ENCODE measurements around the gene LEAP2. TPM values are rescaled to one million over a fixed set of nuclear protein-coding genes. Genes with fewer than 3 reads are reported as not detected.

Gene LEAP2
- 1 to 10 TPM; 1.9 to 2.1 (median 1.9) TPM for total RNA-seq

GRCh38 chr5:132873119-132873929 lies at the start of gene LEAP2:
TSS of gene LEAP2 (plus strand) at chr5:132873668. CDS start at chr5:132873695, 27 bp downstream.
- Mint-ChIP-seq H3K4me3 (no peak within 1 kb of the TSS), H3K4me1 (ENCODE audit: low read depth) (peaks cover 3% of the 10 kb centered on the region), H3K27me3 (ENCODE audit: low read depth) (no peaks in the 10 kb centered on the region), H3K9me3 (no peaks in the 10 kb centered on the region), H3K36me3 (ENCODE audit: insufficient read depth) (peaks cover 23% of the 10 kb centered on the region)
- no peak for DNase-seq
- ATAC-seq, result no peak

- Mint-ChIP-seq H3K9me3 (no peaks in the 10 kb centered on the region), H3K4me3 (no peak overlapping the region), H3K27me3 (ENCODE audit: low read depth) (peaks cover 54% of the 10 kb centered on the region), H3K36me3 (ENCODE audit: insufficient read depth) (no peaks in the 10 kb centered on the region), H3K4me1 (ENCODE audit: low read depth) (peaks cover 9% of the 10 kb centered on the region)
- ATAC-seq, result no peak
- no peak for DNase-seq
These were observed 49.0 kb upstream of the LEAP2 start for GRCh38 chr5:132824426-132824825.

GRCh38 chr5:132825033-132825833 lies 48.2 kb upstream of the LEAP2 start:
- ATAC-seq (peak; percentile 7 to 15), DNase-seq (no peak)
- H3K27me3 Mint-ChIP-seq (ENCODE audit: low read depth), result peaks cover 56% of the 10 kb centered on the region
- no peak overlapping the region for H3K4me3 Mint-ChIP-seq
- H3K4me1 Mint-ChIP-seq (ENCODE audit: low read depth), result peaks cover 6% of the 10 kb centered on the region
- H3K9me3 Mint-ChIP-seq, result no peaks in the 10 kb centered on the region
- no peaks in the 10 kb centered on the region for H3K36me3 Mint-ChIP-seq (ENCODE audit: insufficient read depth)

GRCh38 chr5:132825834-132826391 lies 47.6 kb upstream of the LEAP2 start:
- DNase-seq (no peak), ATAC-seq (peak; percentile 26 to 33)
- Mint-ChIP-seq H3K27me3 (ENCODE audit: low read depth) (peaks cover 56% of the 10 kb centered on the region), H3K36me3 (ENCODE audit: insufficient read depth) (no peaks in the 10 kb centered on the region), H3K9me3 (no peaks in the 10 kb centered on the region), H3K4me1 (ENCODE audit: low read depth) (peaks cover 6% of the 10 kb centered on the region), H3K4me3 (no peak overlapping the region)

- Mint-ChIP-seq H3K9me3 (no peaks in the 10 kb centered on the region), H3K27me3 (ENCODE audit: low read depth) (peaks cover 62% of the 10 kb centered on the region), H3K4me3 (peak overlapping the region; percentile 4), H3K4me1 (ENCODE audit: low read depth) (peaks cover 10% of the 10 kb centered on the region), H3K36me3 (ENCODE audit: insufficient read depth) (no peaks in the 10 kb centered on the region)
- ATAC-seq, result no peak
- no peak for DNase-seq
These were observed 46.9 kb upstream of the LEAP2 start for GRCh38 chr5:132826424-132827082.

- DNase-seq (no peak), ATAC-seq (no peak)
- H3K9me3 Mint-ChIP-seq, result no peaks in the 10 kb centered on the region
- peaks cover 60% of the 10 kb centered on the region for H3K27me3 Mint-ChIP-seq (ENCODE audit: low read depth)
- no peaks in the 10 kb centered on the region for H3K36me3 Mint-ChIP-seq (ENCODE audit: insufficient read depth)
- peaks cover 10% of the 10 kb centered on the region for H3K4me1 Mint-ChIP-seq (ENCODE audit: low read depth)
- H3K4me3 Mint-ChIP-seq, result no peak overlapping the region
These were observed 45.4 kb upstream of the LEAP2 start for GRCh38 chr5:132827943-132828673.

- H3K9me3 Mint-ChIP-seq, result no peaks in the 10 kb centered on the region
- no peaks in the 10 kb centered on the region for H3K36me3 Mint-ChIP-seq (ENCODE audit: insufficient read depth)
- peak overlapping the region; percentile 82 for H3K4me3 Mint-ChIP-seq
- no peak for DNase-seq
- no peak for ATAC-seq
- H3K4me1 Mint-ChIP-seq (ENCODE audit: low read depth), result peaks cover 10% of the 10 kb centered on the region
- H3K27me3 Mint-ChIP-seq (ENCODE audit: low read depth), result peaks cover 54% of the 10 kb centered on the region
These were observed 44.5 kb upstream of the LEAP2 start for GRCh38 chr5:132828846-132829494.

- Mint-ChIP-seq H3K9me3 (no peaks in the 10 kb centered on the region), H3K4me3 (peak overlapping the region; percentile 82), H3K4me1 (ENCODE audit: low read depth) (peaks cover 10% of the 10 kb centered on the region), H3K27me3 (ENCODE audit: low read depth) (peaks cover 47% of the 10 kb centered on the region), H3K36me3 (ENCODE audit: insufficient read depth) (no peaks in the 10 kb centered on the region)
- DNase-seq (peak; percentile 65), ATAC-seq (peak; percentile 89)
These were observed 43.6 kb upstream of the LEAP2 start for GRCh38 chr5:132829742-132830435.

- Mint-ChIP-seq H3K27me3 (ENCODE audit: low read depth) (peaks cover 45% of the 10 kb centered on the region), H3K4me1 (ENCODE audit: low read depth) (peaks cover 10% of the 10 kb centered on the region), H3K9me3 (no peaks in the 10 kb centered on the region), H3K36me3 (ENCODE audit: insufficient read depth) (no peaks in the 10 kb centered on the region), H3K4me3 (peak within 1 kb of the TSS; percentile 82)
- no peak for DNase-seq
- peak; percentile 38 to 46 for ATAC-seq
These were observed 42.9 kb upstream of the LEAP2 start, which contains the start of gene SHROOM1 for GRCh38 chr5:132830436-132831094. TSS of gene SHROOM1 (minus strand) at chr5:132830647. CDS start at chr5:132826140, 4,507 bp downstream.

- H3K9me3 Mint-ChIP-seq, result no peaks in the 10 kb centered on the region
- H3K36me3 Mint-ChIP-seq (ENCODE audit: insufficient read depth), result no peaks in the 10 kb centered on the region
- H3K4me3 Mint-ChIP-seq, result peak overlapping the region; percentile 74
- DNase-seq (no peak), ATAC-seq (no peak)
- H3K4me1 Mint-ChIP-seq (ENCODE audit: low read depth), result peaks cover 10% of the 10 kb centered on the region
- peaks cover 40% of the 10 kb centered on the region for H3K27me3 Mint-ChIP-seq (ENCODE audit: low read depth)
These were observed 42.2 kb upstream of the LEAP2 start for GRCh38 chr5:132831095-132831860.

- DNase-seq (no peak), ATAC-seq (no peak)
- no peaks in the 10 kb centered on the region for H3K9me3 Mint-ChIP-seq
- H3K4me1 Mint-ChIP-seq (ENCODE audit: low read depth), result peaks cover 10% of the 10 kb centered on the region
- no peaks in the 10 kb centered on the region for H3K36me3 Mint-ChIP-seq (ENCODE audit: insufficient read depth)
- no peak overlapping the region for H3K4me3 Mint-ChIP-seq
- H3K27me3 Mint-ChIP-seq (ENCODE audit: low read depth), result peaks cover 26% of the 10 kb centered on the region
These were observed 40.9 kb upstream of the LEAP2 start for GRCh38 chr5:132832612-132833011.

- Mint-ChIP-seq H3K4me3 (no peak overlapping the region), H3K36me3 (ENCODE audit: insufficient read depth) (no peaks in the 10 kb centered on the region), H3K4me1 (ENCODE audit: low read depth) (peaks cover 10% of the 10 kb centered on the region), H3K27me3 (ENCODE audit: low read depth) (peaks cover 17% of the 10 kb centered on the region), H3K9me3 (no peaks in the 10 kb centered on the region)
- ATAC-seq (no peak), DNase-seq (no peak)
These were observed 39.4 kb upstream of the LEAP2 start for GRCh38 chr5:132834057-132834456.
